Omental fat pad (tissue), 4 donors: ENCODE measurements around the gene DGKB. TPM values are rescaled to one million over a fixed set of nuclear protein-coding genes. Genes with fewer than 3 reads are reported as not detected.

Experiments used
- ATAC-seq: fragments of 150-250 bp; one replicate; pipeline ENCODE4 v1.9.1; 2016; ENCODE audit warnings: mild to moderate bottlenecking, moderate library complexity; ENCODE audit not compliant: low FRiP score
- DNase-seq: peaks from one replicate; pipeline ENCODE4 v3.0.0-alpha.2; 2019; ENCODE audit warnings: low spot score
- CTCF ChIP-seq, 3 donors: fragments of 450-650 bp; IDR thresholded peaks; one replicate each; pipeline ENCODE4 v1.5.1; 2016 to 2017; ENCODE audit warnings: antibody characterized with exemption in 3 of 3, mild to moderate bottlenecking in 3 of 3, moderate library complexity in 2 of 3
- total RNA-seq, 4 donors: library from RNA; depleted of rRNA; stranded (reverse); fragments of >200 nt; gene quantifications; one replicate each; pipeline ENCODE4 v1.1.0, GENCODE V29; 2016

DGKB gene
- total RNA-seq, 4 donors from 2014 or later: 0.12 to 2.8 TPM; not detected in 2

GRCh38 chr7:14717169-14717568, 185.4 kb downstream of the DGKB start:
- ATAC-seq: no peak
- DNase-seq: no peak
- no peak for TF ChIP-seq CTCF (IDR thresholded peaks at IDR 0.05)

GRCh38 chr7:14714161-14714728, 188.3 kb downstream of the DGKB start:
- ATAC-seq (no peak), DNase-seq (no peak)

GRCh38 chr7:14698239-14698638, 204.3 kb downstream of the DGKB start:
- ATAC-seq: no peak
- TF ChIP-seq CTCF (IDR thresholded peaks at IDR 0.05): no peak
- DNase-seq: no peak

More at GRCh38 chr7:14714161-14714728, 188.3 kb downstream of the DGKB start:
- TF ChIP-seq CTCF (IDR thresholded peaks at IDR 0.05): no peak

- no peak for DNase-seq
- no peak for TF ChIP-seq CTCF (IDR thresholded peaks at IDR 0.05)
- ATAC-seq: no peak
These were observed 204.9 kb downstream of the DGKB start for GRCh38 chr7:14697684-14698083.

GRCh38 chr7:14691597-14692203, 210.9 kb downstream of the DGKB start:
- TF ChIP-seq CTCF (IDR thresholded peaks at IDR 0.05): peak in 1 of 3 donors; percentile 36
- ATAC-seq: no peak
- DNase-seq: peak; percentile 48

GRCh38 chr7:14691034-14691433, 211.5 kb downstream of the DGKB start:
- no peak for ATAC-seq
- DNase-seq: no peak
- no peak for TF ChIP-seq CTCF (IDR thresholded peaks at IDR 0.05)

- TF ChIP-seq CTCF (IDR thresholded peaks at IDR 0.05): no peak
- no peak for DNase-seq
- no peak for ATAC-seq
These were observed 212.1 kb downstream of the DGKB start for GRCh38 chr7:14690486-14690885.
